ENCODE measurements around the gene KHDC1.
"Not testable (repeated sequence)": the region's sequence is repeated elsewhere in the genome, so short reads cannot be mapped to it uniquely, and the experiment has no call there.

KHDC1 gene, protein sequence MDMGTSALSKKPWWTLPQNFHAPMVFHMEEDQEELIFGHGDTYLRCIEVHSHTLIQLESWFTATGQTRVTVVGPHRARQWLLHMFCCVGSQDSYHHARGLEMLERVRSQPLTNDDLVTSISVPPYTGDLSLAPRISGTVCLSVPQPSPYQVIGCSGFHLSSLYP

DNA sequence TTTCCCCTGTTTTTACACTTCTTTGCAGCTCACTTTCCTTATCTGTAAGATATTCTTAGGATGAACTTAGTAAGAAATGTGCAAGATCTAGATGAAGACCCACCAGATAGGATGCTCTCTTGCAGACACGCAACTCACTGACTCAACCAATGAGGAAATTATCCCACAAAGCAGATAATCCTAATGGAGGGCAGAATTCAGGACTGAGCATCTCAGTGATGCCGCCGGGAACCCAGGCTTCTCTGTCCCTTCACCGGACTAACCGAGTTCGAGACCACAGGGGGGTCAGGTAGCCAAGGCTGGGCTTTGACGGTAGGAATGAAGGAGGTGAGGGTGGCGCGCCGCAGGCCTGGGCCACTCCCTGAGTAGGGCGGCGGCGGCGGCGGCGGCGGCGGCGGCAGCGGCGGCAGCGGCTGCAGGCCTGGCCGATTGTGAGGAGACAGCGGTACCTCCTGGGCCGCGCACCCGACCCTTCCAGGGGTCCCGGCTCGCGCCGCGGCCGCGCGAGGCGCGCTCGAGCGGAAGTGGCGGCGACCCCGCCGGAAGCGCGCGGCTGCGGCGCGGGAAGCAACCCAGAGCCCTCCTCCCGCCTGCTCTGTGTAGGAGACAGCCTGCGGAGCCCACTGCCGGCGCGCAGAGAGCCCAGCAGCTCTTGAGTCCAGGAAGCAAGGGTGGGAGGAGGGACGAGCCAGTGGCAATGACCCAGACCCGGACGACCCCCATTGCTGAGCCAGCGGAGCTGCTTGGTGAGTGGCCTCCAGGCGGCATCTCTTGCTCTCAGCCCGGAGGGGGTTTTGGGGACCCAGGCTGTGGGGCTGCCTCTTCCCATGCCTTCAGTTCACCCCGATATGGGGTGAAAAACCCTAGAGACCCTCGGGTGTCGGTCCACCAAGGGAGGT, at the start of gene KHDC1:
TSS of gene KHDC1 (minus strand) at position 526 of the 899 bp plus-strand sequence. CDS start 20,679 bp downstream, outside the sequence.
- DNase-seq (ENCODE audit: low read depth): peak; percentile 28

DNA sequence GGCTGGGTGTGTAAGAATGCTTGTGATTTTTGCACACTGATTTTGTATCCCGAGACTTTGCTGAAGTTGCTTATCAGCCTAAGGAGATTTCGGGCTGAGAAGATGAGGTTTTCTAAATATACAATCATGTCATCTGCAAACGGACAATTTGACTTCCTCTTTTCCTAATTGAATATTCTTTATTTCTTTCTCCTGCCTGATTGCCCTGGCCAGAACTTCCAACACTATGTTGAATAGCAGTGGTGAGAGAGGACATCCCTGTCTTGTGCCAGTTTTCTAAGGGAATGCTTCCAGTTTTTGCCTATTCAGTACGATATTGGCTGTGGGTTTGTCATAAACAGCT, 47.5 kb upstream of the KHDC1 start:
- not testable (repeated sequence) for DNase-seq (ENCODE audit: low read depth)

DNA sequence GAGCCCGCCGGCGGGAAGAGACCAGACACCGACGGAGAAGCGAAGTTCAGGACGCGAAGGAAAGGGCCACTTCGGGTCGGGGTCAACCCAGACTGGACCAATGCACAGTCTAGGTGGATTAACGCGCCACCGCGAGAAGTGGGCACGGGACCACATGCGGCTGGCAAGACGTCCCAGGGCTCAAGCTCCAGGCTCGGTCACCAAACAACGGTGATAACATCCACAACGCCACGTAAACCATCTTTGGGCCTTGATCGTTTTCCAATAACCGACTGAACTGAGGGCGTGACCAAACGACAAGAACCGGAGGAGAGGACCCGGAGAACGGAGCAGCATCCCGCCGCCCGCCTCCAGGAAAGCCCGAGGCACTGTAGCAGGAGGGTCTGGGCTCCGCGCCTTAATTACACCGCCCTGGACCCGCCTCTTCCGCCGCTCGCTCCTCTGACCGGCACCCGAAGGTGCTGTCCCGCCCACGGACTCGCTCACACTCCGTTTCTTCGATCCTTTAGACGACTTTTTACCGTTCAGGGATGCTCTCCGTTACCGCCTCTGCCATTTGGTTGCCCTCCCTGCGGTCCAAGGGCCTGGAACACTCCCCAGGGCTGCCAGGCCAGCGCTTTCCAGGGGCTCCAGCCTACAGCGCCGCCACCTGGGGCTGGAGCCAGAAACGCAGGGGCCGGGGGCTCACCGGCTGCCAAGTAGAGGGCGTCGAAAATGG, 46.9 kb upstream of the KHDC1 start:
- peak; percentile 16 for DNase-seq (ENCODE audit: low read depth)

DNA sequence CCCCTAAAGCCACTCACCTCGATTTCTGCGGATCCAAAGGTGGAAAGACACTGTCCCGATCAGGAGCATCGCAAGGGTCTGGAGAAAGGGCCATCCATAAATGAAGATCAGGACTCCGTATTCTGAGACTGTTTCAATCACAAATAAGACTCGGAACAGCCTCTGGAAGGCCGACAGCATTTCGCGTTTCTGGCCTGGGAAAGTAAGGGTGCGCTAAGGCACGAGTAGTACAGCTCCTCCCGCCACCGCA, 46.5 kb upstream of the KHDC1 start:
- DNase-seq (ENCODE audit: low read depth): no peak

DNA sequence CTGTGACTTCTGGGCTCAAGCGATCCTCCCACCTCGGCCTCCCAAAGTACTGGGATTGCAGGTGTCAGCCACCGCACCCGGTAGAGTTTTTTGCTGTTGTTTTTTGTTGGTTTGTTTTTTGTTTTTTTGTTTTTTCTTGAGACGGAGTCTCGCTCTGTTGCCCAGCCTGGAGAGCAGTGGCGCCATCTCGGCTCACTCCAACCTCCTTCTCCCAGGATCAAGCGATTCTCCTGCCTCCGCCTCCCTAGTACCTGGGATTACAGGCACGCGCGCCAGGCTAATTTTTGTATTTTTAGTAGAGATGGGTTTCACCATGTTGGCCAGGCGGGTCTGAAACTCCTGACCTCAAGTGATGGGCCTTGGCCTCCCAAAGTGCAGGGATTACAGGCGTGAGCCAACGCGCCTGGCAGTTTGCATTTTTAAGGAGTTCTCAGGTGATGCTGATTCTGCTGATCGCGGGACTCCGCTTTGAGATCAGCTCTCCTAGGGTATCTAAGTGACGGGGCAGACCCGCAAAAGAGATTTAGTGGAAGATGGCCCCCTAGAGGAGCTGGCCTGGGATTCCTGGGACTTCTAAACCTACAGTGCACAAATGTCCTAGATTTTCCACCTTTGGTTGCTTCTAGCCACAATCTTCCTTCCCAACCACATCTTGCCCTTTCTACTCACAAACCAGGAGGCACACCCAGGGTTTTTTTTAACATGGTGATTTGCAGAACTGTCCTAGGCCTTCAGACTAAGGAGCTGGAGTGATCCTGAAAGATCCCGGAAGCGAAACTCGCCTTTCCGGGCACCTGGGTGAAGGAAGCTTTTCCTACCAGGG, 45.9 kb upstream of the KHDC1 start:
- DNase-seq (ENCODE audit: low read depth): no peak

DNA sequence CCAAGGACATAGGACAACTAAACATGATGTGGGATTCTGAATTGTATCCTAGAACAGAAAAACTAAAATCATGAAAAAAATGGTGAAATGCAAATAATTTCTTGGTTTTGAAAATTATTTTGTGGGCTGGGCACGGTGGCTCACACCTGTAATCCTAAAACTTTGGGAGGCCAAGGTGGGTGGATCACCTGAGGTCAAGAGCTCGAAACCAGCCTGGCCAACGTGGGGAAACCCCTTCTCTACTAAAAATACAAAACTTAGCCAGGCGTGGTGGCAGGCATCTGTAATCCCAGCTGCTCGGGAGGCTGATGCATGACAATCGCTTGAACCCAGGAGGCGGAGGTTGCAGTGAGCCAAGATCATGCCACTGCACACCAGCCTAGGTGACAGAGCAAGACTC, 40.8 kb upstream of the KHDC1 start:
- not testable (repeated sequence) for DNase-seq (ENCODE audit: low read depth)

DNA sequence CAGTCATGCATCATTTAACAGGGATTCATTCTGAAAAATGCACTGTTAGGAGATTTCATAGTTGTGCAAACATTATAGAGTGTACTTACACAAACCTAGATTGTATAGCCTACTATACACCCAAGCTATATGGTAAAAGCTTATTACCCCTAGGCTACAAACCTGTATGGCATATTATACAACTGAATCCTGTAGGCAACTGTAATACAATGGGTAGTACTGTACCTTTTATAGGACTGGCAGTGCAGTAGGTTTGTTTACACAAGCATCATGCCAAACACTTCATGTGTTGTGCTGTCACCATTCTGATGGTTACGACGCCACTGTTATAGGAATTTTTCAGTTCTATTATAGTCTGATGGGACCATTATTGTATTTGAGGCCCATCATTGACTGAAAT, 39.3 kb upstream of the KHDC1 start:
- no peak for DNase-seq (ENCODE audit: low read depth)

DNA sequence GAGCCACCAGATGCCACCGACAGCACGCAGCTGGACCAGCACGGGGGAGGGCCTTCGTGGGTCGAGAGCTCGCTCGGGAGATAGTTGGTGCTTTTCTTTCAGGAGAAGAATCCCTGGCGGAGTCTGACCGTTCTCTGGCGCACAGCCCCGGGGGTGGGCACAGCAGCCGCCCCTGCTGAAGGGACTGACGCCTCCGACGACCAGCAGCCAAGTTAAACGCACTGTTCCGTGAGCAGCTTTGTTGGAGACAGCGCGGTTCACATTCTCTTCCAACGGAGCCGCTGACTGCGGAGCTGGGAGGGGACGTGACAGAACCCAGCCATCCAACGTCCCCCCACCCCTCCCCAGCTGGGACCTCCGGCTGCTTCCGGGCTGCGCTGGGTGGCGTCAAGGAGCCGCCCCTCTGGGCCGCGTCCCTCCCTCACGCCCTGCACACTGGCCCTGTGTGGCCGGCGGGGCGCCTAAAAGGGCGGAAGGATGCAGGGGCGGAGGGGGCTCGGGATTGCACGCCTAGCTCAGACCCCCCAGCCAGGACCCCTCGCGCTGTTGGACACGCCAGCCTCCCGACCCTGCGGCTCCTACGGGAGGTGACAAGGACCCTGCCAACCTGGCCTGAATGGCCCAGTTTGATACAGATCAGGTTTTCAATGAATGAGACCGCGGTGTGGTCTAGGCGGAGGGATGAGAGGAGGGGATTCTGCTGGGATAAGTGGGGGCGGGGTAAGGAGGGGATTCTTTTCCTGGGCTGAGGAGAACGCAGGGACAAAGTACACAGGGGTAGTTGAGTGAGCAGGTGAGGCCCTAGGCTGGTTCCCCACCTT, 36.4 kb upstream of the KHDC1 start:
- DNase-seq (ENCODE audit: low read depth): no peak

DNA sequence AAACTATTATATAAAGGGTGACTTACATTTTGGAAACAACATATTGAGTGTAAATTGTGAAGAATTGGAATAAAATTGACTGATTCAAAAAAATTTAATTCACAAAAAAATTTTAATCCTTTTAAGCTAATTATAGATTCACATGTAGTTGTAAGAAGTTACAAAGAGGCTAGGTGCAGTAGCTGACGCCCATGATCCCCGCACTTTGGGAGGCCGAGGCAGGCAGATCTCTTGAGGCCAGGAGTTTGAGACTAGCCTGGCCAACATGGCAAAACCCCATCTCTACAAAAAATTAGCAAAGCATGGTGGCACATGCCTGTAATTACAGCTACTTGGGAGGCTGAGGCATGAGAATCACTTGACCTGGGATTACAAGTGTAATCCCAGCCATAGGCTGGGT, 30.3 kb upstream of the KHDC1 start:
- DNase-seq (ENCODE audit: low read depth): no peak

DNA sequence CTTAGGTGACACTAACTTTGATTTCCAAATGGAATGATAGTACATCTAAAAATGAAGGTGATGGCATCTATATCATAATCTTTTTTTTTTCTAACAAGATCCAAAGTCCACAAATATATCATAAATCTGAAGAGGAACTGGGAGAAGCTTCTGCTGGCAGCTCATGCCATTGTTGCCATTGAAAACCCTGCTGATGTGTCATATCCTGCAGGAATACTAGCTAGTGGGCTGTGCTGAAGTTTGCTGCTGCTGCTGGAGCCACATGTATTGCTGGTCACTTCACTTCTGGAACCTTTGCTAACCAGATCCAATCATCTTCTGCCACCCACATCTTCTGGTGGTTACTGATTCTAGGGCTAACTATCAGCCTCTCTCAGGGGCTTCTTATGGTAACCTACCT, 27.4 kb upstream of the KHDC1 start:
- no peak for DNase-seq (ENCODE audit: low read depth)

DNA sequence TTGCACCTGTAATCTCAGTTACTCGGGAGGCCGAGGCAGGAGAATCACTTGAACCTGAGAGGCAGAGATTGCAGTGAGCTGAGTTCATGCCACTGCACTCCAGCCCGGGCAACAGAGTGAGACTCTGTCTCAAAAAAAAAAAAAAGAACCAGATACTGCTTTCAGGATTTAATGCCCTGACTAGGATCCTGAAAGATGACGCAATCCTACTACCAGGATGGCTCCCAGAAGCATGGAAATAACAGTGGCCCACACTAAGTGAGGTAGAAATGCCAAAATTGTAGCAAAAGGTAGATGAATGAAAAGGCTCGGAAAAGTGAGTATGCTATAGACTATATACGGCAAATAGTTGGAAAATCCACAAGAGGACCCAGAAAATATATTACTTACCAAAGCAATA, 23.8 kb upstream of the KHDC1 start:
- no peak for DNase-seq (ENCODE audit: low read depth)

DNA sequence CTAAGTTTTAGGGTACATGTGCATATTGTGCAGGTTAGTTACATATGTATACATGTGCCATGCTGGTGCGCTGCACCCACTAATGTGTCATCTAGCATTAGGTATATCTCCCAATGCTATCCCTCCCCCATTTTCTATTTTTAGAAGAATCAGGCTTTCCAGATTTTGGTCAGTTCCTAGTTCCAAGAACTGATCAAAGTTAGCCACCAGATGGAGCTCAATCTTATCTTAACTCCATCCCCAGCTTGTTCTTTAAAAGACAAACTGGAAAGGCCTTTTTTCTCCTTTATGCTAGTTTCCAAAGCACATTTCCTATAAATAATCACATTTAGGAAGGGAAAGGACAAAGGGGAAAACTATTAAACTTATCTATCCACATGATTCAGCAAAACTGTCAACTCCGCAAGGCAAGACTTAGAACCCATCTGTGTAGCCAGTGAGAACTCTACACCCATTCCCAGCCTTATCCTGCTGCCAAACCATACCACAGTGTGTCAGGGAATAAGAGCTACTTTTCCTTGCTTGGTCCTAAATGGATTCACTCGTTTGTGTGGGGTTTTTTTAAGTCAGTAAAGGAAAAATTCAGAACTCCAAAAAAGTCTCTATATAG, 22.8 kb upstream of the KHDC1 start:
- DNase-seq (ENCODE audit: low read depth): no peak

DNA sequence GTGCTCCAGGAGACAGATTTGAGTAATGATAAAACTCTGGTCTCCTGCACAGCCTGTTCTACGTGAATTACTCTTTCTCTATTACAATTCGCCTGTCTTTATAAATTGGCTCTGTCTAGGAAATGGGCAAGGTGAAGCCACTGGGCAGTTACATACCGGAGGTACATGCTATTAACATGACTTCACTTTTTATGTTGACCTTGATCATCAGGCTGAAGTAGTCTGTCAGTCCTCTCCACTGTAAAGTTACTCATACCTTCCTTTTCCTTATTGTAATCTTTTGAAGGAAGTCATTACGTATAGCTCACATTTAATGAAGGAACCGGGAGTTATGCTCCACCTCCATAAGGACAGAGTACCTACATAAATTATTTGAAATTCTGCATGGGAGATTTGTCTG, 19.9 kb upstream of the KHDC1 start:
- DNase-seq (ENCODE audit: low read depth): no peak

DNA sequence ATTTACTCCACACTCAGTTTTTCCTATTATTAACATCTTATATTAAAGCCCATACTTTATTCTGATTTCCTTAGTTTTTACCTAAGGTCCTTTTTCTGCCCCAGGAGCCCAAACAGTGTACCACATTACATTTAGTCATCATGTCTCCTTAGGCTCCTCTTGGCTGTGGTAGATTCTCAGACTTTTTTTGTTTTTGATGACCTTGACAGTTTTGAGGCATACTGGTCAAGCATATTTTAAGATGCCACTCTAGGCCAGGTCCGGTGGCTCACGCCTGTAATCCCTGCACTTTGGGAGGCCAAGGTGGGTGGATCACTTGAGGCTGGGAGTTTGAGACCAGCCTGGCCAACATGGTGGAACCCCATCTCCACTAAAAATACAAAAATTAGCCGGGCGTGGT, 18.7 kb upstream of the KHDC1 start:
- not testable (repeated sequence) for DNase-seq (ENCODE audit: low read depth)

DNA sequence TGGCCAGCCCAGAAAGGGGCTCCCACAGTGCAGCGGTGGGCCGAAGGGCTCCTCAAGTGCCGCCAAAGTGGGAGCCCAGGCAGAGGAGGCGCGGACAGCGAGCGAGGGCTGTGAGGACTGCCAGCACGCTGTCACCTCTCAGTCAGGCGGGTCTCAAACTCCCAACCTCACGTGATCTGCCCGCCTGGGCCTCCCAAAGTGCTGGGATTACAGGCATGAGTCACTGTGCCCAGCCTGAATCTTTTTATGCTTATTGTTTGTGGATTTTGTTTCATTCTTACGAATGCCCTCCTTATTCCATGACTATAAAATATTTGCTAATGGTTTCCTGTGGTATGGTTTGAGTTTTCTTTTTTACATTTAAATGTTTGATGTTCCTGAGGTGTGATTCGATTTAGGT, 6.3 kb upstream of the KHDC1 start:
- DNase-seq (ENCODE audit: low read depth): not testable (repeated sequence)

DNA sequence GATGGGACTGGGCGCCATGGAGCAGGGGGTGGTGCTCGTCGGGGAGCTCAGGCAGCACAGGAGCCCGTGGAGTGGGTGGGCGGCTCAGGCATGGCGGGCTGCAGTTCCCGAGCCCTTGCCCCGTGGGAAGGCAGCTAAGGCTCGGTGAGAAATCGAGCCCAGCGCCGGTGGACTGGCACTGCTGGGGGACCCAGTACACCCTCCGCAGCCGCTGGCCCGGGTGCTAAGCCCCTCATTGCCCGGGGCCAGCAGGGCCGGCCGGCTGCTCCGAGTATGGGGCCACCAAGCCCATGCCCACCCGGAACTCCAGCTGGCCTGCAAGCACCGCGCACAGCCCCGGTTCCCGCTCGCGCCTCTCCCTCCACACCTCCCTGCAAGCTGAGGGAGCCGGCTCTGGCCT, 5.9 kb upstream of the KHDC1 start:
- not testable (repeated sequence) for DNase-seq (ENCODE audit: low read depth)

DNA sequence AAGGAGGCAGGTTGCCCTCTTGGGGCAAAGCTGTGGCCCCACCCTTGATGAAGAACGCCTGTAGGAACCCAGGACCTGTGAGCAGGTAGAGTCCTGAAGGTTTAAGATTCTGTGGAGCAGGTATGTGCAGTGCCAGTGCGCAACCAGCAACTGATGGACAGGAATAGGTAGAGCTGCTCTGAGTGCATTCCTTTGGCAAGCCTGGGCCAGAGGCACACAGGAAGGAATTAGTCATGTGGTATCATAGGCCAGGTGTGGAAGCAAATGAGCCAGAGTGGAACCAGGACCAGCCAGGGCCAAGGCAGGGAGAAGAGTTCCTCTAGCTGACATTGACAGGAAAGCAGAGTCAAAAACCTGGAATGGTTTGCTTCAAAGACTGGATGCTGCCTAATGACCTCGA, 1.4 kb upstream of the KHDC1 start:
- DNase-seq (ENCODE audit: low read depth): no peak

DNA sequence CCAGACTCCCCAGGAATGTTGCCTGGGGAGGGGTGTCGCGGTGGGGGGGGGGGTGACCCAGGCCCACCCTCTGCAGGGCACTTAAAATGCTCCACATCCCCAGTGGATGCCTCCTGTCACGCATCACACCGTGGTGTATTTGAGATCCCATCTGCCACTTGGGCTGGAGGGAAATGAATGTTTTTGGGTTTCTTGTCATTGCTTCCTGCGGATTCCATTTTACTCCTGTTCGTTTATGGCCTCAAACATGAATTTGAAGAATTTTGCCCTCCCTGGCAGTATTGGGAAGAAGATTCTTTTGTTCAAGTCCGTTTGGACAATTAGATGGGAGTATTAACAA, 544 bp upstream of the KHDC1 start:
- DNase-seq (ENCODE audit: low read depth): no peak

DNA sequence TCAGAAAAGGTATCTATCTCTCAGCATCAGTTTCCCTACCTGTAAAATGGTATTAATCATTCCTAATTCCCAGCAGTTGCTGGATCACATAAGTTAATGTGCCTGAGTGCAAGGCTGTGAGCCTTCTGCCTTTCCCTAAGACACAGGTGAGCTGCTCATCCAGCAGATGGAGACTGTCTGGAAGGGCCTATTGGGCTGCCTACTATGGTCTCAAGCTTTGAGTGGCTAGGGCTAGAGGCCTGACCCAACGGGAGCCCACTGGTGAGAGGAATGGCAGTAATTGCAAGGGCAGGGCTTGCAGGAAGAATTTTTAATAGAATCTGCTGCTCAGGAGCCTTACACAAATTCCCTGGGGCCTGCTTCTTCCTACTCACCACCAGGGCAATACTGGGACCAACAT, 4.3 kb downstream of the KHDC1 start:
- DNase-seq (ENCODE audit: low read depth): no peak

DNA sequence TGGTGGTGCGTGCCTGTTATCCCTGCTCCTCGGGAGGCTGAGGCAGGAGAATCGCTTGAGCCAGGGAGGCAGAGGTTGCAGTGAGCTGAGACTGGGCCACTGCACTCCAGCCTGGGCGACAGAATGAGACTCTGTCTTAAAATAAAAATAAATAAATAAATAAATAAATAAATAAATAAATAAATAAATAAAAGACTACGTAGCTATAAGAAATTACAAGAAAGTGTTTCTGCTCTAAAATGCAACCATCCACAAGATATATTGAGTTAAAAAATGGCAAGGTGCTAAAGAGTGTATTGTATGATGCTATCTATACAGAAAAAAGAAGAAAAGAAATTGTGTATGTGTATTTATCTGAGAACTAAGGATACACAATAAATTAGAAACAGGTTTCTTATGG, 8.7 kb downstream of the KHDC1 start:
- DNase-seq (ENCODE audit: low read depth): not testable (repeated sequence)

DNA sequence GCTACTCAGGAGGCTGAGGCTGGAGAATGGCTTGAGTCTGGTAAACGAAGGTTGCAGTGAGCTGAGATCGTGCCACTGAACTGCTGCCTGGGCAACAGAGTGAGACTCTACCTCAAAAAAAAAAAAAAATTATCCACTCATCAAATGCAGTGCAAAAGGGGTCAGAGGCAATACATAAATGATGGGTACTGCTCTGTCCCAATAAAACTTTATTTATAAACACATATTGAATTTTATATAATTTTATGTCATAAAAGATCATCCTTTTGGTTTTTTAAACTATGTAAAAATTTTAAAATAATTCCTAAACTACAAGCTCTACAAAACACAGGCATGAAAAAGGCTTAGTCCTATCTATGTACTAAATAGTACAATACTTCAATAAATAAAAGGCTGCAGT, 10.3 kb downstream of the KHDC1 start:
- no peak for DNase-seq (ENCODE audit: low read depth)
